K562 (cell line): ENCODE measurements around the gene VWA1. TPM values are rescaled to one million over a fixed set of nuclear protein-coding genes. Genes with fewer than 3 reads are reported as not detected.

ENCODE experiments used
- BRCA1 ChIP-seq, 2 experiments: fragments of 450-650 bp in 1 of 2; sonication (generic) in 1 of 2; formaldehyde crosslinking in 1 of 2; IDR thresholded peaks; 2 replicates each; pipeline versions ENCODE4 v1.5.0 to v1.6.1; 2017 to 2020; ENCODE audit warnings: mild to moderate bottlenecking in 1 of 2, missing genetic modification reagents in 1 of 2
- ELF1 ChIP-seq: fragments of 200-800 bp; sonication (Bioruptor generic); IDR thresholded peaks from 2 replicates; pipeline ENCODE4 v1.6.1; 2016; ENCODE audit warnings: missing genetic modification characterization, missing compliant biosample characterization
- FOXJ2 ChIP-seq: fragments of 200-800 bp; sonication (Bioruptor generic); IDR thresholded peaks from 2 replicates; pipeline ENCODE4 v1.6.1; 2016; ENCODE audit warnings: missing genetic modification characterization, missing compliant biosample characterization
- HMG20B ChIP-seq: fragments of 250-450 bp; sonication (Bioruptor Pico); IDR thresholded peaks from 2 replicates; pipeline ENCODE4 v1.5.0; 2021; ENCODE audit warnings: mild to moderate bottlenecking
- MCM5 ChIP-seq: fragments of 450-650 bp; IDR thresholded peaks from 2 replicates; pipeline ENCODE4 v1.6.1; 2016; ENCODE audit warnings: low read depth
- SLC30A9 ChIP-seq: fragments of 250-450 bp; sonication (Bioruptor Pico); IDR thresholded peaks from 2 replicates; pipeline ENCODE4 v1.8.0; 2022; ENCODE audit warnings: mild to moderate bottlenecking, moderate library complexity
- SREBF2 ChIP-seq: sonication (generic); formaldehyde crosslinking; IDR thresholded peaks from 2 replicates; pipeline ENCODE4 v1.4.0; 2020; ENCODE audit warnings: mild to moderate bottlenecking, missing genetic modification reagents
- STAT5A ChIP-seq: IDR thresholded peaks from 2 replicates; pipeline ENCODE4 v1.6.1; 2012; ENCODE audit warnings: low read length, inconsistent platforms, borderline replicate concordance
- ZNF134 ChIP-seq: fragments of 250-450 bp; sonication (Bioruptor Pico); conservative IDR thresholded peaks from 2 replicates; pipeline ENCODE4 v1.4.0; 2020
- ZNF24 ChIP-seq: fragments of 450-650 bp; IDR thresholded peaks from 2 replicates; pipeline ENCODE4 v1.6.1; 2016
- ZNF431 ChIP-seq: sonication (generic); formaldehyde crosslinking; IDR thresholded peaks from 2 replicates; pipeline ENCODE4 v1.8.0; 2022; ENCODE audit warnings: mild to moderate bottlenecking, missing genetic modification reagents
- ZNF561 ChIP-seq: fragments of 450-650 bp; formaldehyde crosslinking; conservative IDR thresholded peaks from 2 replicates; pipeline ENCODE4 v1.4.0; 2020; ENCODE audit warnings: mild to moderate bottlenecking, moderate library complexity
- ZZZ3 ChIP-seq: fragments of 450-650 bp; IDR thresholded peaks from 2 replicates; pipeline ENCODE4 v1.6.1; 2016; ENCODE audit warnings: antibody characterized with exemption, mild to moderate bottlenecking, moderate library complexity
- polyA plus RNA-seq, 8 experiments: library from polyadenylated mRNA; depleted of rRNA in 4 of 8; stranded (reverse) in 5 of 8; unstranded in 3 of 8; fragments of >200 nt; fragmentation: Nextera tagmentation in 2 of 8; fragmentation: Illumina TruSeq in 1 of 8; extraction: Ambion mirVana in 2 of 8; extraction: Trizol in 1 of 8; gene quantifications; 2 replicates each; pipeline versions ENCODE4 v1.2.1 to v1.2.3, GENCODE V29; 2011 to 2014; ENCODE audit warnings: inconsistent platforms in 1 of 8, missing spikeins in 1 of 8
- total RNA-seq, 7 experiments: library from RNA; depleted of rRNA in 6 of 7; stranded (reverse); fragments of >200 nt in 6 of 7; fragmentation: Illumina TruSeq in 2 of 7; extraction: Trizol in 2 of 7; gene quantifications; 2 replicates each; pipeline versions ENCODE4 v1.2.1 to v1.2.3, GENCODE V29; 2011 to 2021; ENCODE audit warnings: low replicate concordance in 1 of 7
- TF ChIP-seq, protein P1 (sequence below): fragments of 250-450 bp; sonication (Bioruptor Pico); IDR thresholded peaks from 2 replicates; pipeline ENCODE4 v1.5.0; 2021; ENCODE audit warnings: mild to moderate bottlenecking, moderate library complexity
- TF ChIP-seq, protein P2 (sequence below): sonication (generic); formaldehyde crosslinking; IDR thresholded peaks from 2 replicates; pipeline ENCODE4 v1.8.0; 2023; ENCODE audit warnings: mild to moderate bottlenecking, missing genetic modification reagents
- TF ChIP-seq, protein P3 (sequence below): fragments of 250-450 bp; sonication (Bioruptor Pico); IDR thresholded peaks from 2 replicates; pipeline ENCODE4 v1.4.0; 2020; ENCODE audit warnings: mild to moderate bottlenecking, moderate library complexity, borderline replicate concordance

Gene VWA1
- total and polyA plus RNA-seq, 9 of the 15 experiments (the other 6 are each of a cell fraction or from before 2014, with no cell fraction given), result 0.01 to 6.4 (median 0.85) TPM

DNA sequence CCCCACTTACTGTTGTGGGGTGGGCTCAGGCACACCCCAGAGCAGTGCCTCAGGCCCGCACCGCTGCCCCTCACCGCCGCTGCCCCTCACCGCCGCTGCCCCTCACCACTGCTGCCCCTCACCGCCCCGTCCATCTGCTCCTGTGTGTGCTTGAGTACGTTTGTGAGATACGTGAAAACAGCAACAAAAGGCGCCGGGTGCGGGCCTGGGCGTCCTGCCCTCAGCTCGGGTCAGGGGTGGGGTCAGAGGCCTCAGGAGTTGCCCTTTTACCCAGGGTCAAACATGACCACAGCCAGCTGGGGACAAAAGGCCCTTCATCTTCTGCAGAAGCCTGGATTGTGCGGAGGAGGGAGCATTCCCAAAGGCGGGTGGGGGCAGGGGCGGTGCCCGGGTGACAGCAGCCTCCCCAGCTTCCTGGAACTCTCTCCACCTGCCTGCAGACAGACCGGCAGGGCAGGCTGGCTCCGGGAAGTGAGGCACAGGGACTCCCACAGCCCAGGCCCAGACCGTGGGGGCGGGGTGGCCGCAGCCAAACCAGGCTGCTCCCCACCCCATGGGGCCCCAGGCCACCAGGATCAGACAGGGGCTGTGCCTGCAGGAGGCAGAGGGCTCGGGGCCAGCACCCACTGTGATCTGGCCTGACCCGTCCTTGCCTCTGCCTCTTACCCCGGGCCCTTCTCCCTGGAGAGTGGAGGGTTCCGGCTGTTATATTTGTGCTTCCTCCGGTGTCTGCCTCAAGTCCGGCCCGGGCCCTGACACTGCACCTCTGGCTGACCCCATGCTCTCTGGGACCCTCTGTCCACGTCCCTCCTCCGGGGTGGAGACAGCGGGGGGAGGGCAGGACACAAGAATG is 2.3 kb upstream of the VWA1 start (continued):
- TF ChIP-seq, protein P1, sequence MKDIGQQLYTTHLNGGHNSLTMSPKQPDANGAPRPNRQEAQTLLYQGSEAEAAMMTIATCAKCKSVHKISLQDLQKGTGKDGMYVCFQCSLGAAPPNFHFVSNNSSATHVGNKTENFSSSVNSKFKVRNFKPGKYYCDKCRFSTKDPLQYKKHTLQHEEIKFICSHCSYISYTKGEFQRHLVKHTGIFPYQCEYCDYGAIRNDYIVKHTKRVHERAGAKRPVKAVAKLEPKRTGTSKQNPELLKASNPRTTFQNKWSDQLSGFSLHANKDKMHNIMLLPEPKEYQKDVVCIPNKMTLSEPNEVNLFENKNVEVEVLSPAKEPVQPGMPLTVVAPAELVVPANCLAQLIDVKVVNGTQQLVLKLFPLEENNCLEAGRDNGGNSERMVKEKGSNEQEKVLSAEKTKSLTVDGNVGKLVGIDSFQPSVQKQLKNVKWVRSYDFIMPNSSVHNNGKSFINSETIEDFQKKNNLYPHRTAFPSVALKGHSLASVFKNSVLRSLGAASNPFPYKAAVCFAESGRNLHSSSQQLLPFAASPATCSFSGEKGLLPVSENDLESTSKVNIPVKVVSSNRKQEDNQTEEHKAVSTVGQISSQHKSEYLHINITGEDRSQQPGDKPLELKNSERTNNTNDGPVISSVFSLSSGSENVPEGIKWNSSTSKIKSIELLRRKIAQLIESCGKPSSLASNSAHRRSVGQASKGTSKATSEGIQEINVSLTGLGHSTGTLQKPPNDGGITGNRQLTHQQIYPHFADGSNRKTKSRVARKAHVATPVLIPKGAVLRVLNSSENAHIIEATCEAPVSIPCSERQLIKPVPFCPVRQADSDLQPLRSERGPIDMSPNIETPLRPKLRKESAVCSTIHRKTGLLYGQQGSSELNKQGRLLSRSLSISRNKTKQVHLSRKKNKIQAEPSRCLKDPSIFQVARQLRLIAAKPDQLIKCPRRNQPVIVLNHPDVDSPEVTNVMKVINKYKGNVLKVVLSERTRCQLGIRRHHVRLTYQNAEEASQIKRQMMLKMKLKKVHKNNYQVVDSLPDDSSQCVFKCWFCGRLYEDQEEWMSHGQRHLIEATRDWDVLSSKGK (CRISPR knock-in tag), result no peak
- TF ChIP-seq ZNF561 (CRISPR knock-in tag), result no peak; the same call in 1 of the 2 replicates
- TF ChIP-seq ZNF134 (CRISPR knock-in tag), result 0 out of 2 replicates have a peak, but pooled peaks have one; percentile 18
- TF ChIP-seq ZNF24, result no peak
- no peak for TF ChIP-seq HMG20B (CRISPR knock-in tag)
- TF ChIP-seq MCM5, result no peak
- TF ChIP-seq SREBF2 (CRISPR knock-in tag), result no peak
- peak; percentile 82 for TF ChIP-seq ELF1
- TF ChIP-seq ZZZ3, result no peak
- TF ChIP-seq, protein P2, sequence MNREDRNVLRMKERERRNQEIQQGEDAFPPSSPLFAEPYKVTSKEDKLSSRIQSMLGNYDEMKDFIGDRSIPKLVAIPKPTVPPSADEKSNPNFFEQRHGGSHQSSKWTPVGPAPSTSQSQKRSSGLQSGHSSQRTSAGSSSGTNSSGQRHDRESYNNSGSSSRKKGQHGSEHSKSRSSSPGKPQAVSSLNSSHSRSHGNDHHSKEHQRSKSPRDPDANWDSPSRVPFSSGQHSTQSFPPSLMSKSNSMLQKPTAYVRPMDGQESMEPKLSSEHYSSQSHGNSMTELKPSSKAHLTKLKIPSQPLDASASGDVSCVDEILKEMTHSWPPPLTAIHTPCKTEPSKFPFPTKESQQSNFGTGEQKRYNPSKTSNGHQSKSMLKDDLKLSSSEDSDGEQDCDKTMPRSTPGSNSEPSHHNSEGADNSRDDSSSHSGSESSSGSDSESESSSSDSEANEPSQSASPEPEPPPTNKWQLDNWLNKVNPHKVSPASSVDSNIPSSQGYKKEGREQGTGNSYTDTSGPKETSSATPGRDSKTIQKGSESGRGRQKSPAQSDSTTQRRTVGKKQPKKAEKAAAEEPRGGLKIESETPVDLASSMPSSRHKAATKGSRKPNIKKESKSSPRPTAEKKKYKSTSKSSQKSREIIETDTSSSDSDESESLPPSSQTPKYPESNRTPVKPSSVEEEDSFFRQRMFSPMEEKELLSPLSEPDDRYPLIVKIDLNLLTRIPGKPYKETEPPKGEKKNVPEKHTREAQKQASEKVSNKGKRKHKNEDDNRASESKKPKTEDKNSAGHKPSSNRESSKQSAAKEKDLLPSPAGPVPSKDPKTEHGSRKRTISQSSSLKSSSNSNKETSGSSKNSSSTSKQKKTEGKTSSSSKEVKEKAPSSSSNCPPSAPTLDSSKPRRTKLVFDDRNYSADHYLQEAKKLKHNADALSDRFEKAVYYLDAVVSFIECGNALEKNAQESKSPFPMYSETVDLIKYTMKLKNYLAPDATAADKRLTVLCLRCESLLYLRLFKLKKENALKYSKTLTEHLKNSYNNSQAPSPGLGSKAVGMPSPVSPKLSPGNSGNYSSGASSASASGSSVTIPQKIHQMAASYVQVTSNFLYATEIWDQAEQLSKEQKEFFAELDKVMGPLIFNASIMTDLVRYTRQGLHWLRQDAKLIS (CRISPR knock-in tag), result no peak
- no peak for TF ChIP-seq BRCA1 (IDR thresholded peaks at IDR 0.05)
- no peak for TF ChIP-seq BRCA1 (CRISPR knock-in tag; IDR thresholded peaks at IDR 0.05)
- no peak for TF ChIP-seq FOXJ2 (tag)
- TF ChIP-seq, protein P3, sequence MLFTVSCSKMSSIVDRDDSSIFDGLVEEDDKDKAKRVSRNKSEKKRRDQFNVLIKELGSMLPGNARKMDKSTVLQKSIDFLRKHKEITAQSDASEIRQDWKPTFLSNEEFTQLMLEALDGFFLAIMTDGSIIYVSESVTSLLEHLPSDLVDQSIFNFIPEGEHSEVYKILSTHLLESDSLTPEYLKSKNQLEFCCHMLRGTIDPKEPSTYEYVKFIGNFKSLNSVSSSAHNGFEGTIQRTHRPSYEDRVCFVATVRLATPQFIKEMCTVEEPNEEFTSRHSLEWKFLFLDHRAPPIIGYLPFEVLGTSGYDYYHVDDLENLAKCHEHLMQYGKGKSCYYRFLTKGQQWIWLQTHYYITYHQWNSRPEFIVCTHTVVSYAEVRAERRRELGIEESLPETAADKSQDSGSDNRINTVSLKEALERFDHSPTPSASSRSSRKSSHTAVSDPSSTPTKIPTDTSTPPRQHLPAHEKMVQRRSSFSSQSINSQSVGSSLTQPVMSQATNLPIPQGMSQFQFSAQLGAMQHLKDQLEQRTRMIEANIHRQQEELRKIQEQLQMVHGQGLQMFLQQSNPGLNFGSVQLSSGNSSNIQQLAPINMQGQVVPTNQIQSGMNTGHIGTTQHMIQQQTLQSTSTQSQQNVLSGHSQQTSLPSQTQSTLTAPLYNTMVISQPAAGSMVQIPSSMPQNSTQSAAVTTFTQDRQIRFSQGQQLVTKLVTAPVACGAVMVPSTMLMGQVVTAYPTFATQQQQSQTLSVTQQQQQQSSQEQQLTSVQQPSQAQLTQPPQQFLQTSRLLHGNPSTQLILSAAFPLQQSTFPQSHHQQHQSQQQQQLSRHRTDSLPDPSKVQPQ (CRISPR knock-in tag), result no peak
- 0 out of 2 replicates have a peak, but pooled peaks have one; percentile 19 for TF ChIP-seq STAT5A
- no peak for TF ChIP-seq SLC30A9 (CRISPR knock-in tag)
- no peak for TF ChIP-seq ZNF431
